GM23338 (cell line): Measurements from ENCODE around the gene TYMS. TPM values are rescaled to one million over a fixed set of nuclear protein-coding genes. Genes with fewer than 3 reads are reported as not detected.

Experiments
- ATAC-seq: fragments of 200-7000 bp; cut with Tn5 transposase; 3 replicates; pipeline ENCODE4 v1.9.1; 2020
- DNase-seq: peaks from one replicate; pipeline ENCODE4 v3.0.0-alpha.2; 2015; ENCODE audit warnings: low spot score
- H2AFZ ChIP-seq: fragments of 200-600 bp; sonication (generic); 2 replicates; pipeline ENCODE4 v1.8.0; 2016; ENCODE audit warnings: antibody characterized with exemption, mild to moderate bottlenecking, moderate library complexity
- H3F3A ChIP-seq: fragments of 200-600 bp; sonication (generic); replicated peaks from 2 replicates; pipeline ENCODE4 v1.8.0; 2017; ENCODE audit warnings: antibody characterized with exemption, mixed run types, low read depth
- H3K27ac ChIP-seq: fragments of 200-600 bp; sonication (generic); 2 replicates; pipeline ENCODE4 v1.6.1; 2016; ENCODE audit warnings: low read depth
- H3K27me3 ChIP-seq: fragments of 200-600 bp; sonication (generic); 2 replicates; pipeline ENCODE4 v1.8.0; 2016; ENCODE audit warnings: mild to moderate bottlenecking, mixed run types, moderate library complexity; ENCODE audit not compliant: insufficient read depth
- H3K36me3 ChIP-seq: fragments of 200-600 bp; sonication (generic); 2 replicates; pipeline ENCODE4 v1.8.0; 2016; ENCODE audit warnings: mild to moderate bottlenecking; ENCODE audit not compliant: insufficient read depth
- H3K4me1 ChIP-seq: fragments of 200-600 bp; sonication (generic); 2 replicates; pipeline ENCODE4 v1.8.0; 2016; ENCODE audit warnings: mild to moderate bottlenecking, moderate library complexity; ENCODE audit not compliant: insufficient read depth
- H3K4me2 ChIP-seq: fragments of 200-600 bp; sonication (generic); 2 replicates; pipeline ENCODE4 v1.7.1; 2017; ENCODE audit warnings: mixed run types
- H3K4me3 ChIP-seq: fragments of 200-600 bp; sonication (generic); 2 replicates; pipeline ENCODE4 v1.6.1; 2016; ENCODE audit warnings: mixed run types
- H3K79me2 ChIP-seq: fragments of 200-600 bp; sonication (generic); replicated peaks from 2 replicates; pipeline ENCODE4 v1.8.0; 2017; ENCODE audit warnings: mild to moderate bottlenecking; ENCODE audit not compliant: insufficient read depth
- H3K9me2 ChIP-seq: fragments of 200-600 bp; sonication (generic); 2 replicates; pipeline ENCODE4 v1.8.0; 2017; ENCODE audit not compliant: insufficient read depth
- H4K20me1 ChIP-seq: fragments of 200-600 bp; sonication (generic); replicated peaks from 2 replicates; pipeline ENCODE4 v1.8.0; 2017; ENCODE audit warnings: mild to moderate bottlenecking; ENCODE audit not compliant: insufficient read depth
- H3K27ac Mint-ChIP-seq: 2 replicates; pipeline ENCODE4 v1.8.0; 2020; ENCODE audit warnings: inconsistent platforms, mild to moderate bottlenecking, moderate library complexity, mixed read lengths
- H3K27me3 Mint-ChIP-seq: 3 replicates; pipeline ENCODE4 v1.8.0; 2022; ENCODE audit warnings: low read depth, mild to moderate bottlenecking, moderate library complexity, mixed read lengths, inconsistent platforms; ENCODE audit not compliant: insufficient read depth, poor library complexity
- H3K36me3 Mint-ChIP-seq: 3 replicates; pipeline ENCODE4 v1.8.0; 2021; ENCODE audit warnings: low read depth, mild to moderate bottlenecking, inconsistent platforms, moderate library complexity, mixed read lengths
- H3K4me1 Mint-ChIP-seq: 3 replicates; pipeline ENCODE4 v1.8.0; 2020; ENCODE audit warnings: mild to moderate bottlenecking, inconsistent platforms, mixed read lengths
- H3K4me3 Mint-ChIP-seq: 3 replicates; pipeline ENCODE4 v1.8.0; 2021; ENCODE audit warnings: moderate library complexity, mild to moderate bottlenecking, inconsistent platforms, mixed read lengths
- H3K9me3 Mint-ChIP-seq: 3 replicates; pipeline ENCODE4 v1.8.0; 2020; ENCODE audit warnings: moderate library complexity, mild to moderate bottlenecking, inconsistent platforms, mixed read lengths
- CREB1 ChIP-seq: fragments of 250-450 bp; sonication (Bioruptor Pico); IDR thresholded peaks from 2 replicates; pipeline ENCODE4 v1.5.0; 2020; ENCODE audit warnings: low read depth, mild to moderate bottlenecking, moderate library complexity
- ETS1 ChIP-seq: IDR thresholded peaks from 2 replicates; pipeline ENCODE4 v1.6.1; 2016; ENCODE audit warnings: antibody characterized with exemption
- EZH2 ChIP-seq: fragments of 200-600 bp; sonication (generic); IDR thresholded peaks from one replicate; pipeline ENCODE4 v1.8.0; 2017; ENCODE audit warnings: antibody characterized with exemption, mild to moderate bottlenecking, low read depth; ENCODE audit not compliant: unreplicated experiment
- EZH2phosphoT487 ChIP-seq: fragments of 200-600 bp; sonication (generic); IDR thresholded peaks from one replicate; pipeline ENCODE4 v1.8.1; 2018; ENCODE audit warnings: antibody characterized with exemption; ENCODE audit not compliant: unreplicated experiment
- JUNB ChIP-seq: IDR thresholded peaks from one replicate; pipeline ENCODE4 v1.6.1; 2016; ENCODE audit warnings: antibody characterized with exemption; ENCODE audit not compliant: unreplicated experiment
- NANOG ChIP-seq: IDR thresholded peaks from 2 replicates; pipeline ENCODE4 v1.6.1; 2016; ENCODE audit warnings: antibody characterized with exemption, borderline replicate concordance
- POLR2AphosphoS5 ChIP-seq: IDR thresholded peaks from 2 replicates; pipeline ENCODE4 v1.6.1; 2016; ENCODE audit warnings: antibody characterized with exemption, low read depth
- REST ChIP-seq: IDR thresholded peaks from one replicate; pipeline ENCODE4 v1.6.1; 2018; ENCODE audit warnings: antibody characterized with exemption; ENCODE audit not compliant: unreplicated experiment
- STAT1 ChIP-seq: IDR thresholded peaks from one replicate; pipeline ENCODE4 v1.6.1; 2016; ENCODE audit warnings: antibody characterized with exemption; ENCODE audit not compliant: unreplicated experiment
- ZNF114 ChIP-seq: fragments of 250-450 bp; sonication (Bioruptor Pico); IDR thresholded peaks from 2 replicates; pipeline ENCODE4 v1.5.0; 2020; ENCODE audit warnings: mild to moderate bottlenecking, moderate library complexity
- ZNF331 ChIP-seq: fragments of 250-450 bp; sonication (Bioruptor Pico); IDR thresholded peaks from 2 replicates; pipeline ENCODE4 v1.5.0; 2020; ENCODE audit warnings: low read depth, mild to moderate bottlenecking, moderate library complexity
- ZNF462 ChIP-seq: fragments of 250-450 bp; sonication (Bioruptor Pico); IDR thresholded peaks from 2 replicates; pipeline ENCODE4 v1.5.0; 2020; ENCODE audit warnings: mild to moderate bottlenecking, moderate library complexity
- polyA plus RNA-seq: library from polyadenylated mRNA; unstranded; fragments of >200 nt; fragmentation: Nextera tagmentation; extraction: Ambion mirVana; gene quantifications from 2 replicates; pipeline ENCODE4 v1.2.1, GENCODE V29; 2016
- total RNA-seq: library from RNA; depleted of rRNA; stranded (reverse); fragments of >200 nt; shearing (Covaris generic); gene quantifications from 2 replicates; pipeline ENCODE4 v1.2.3, GENCODE V29; 2014
- TF ChIP-seq, protein P1 (sequence below), 2 experiments: fragments of 200-600 bp in 1 of 2; sonication (generic) in 1 of 2; conservative IDR thresholded peaks; 2 replicates each; pipeline versions ENCODE4 v1.5.1 to v1.6.1; 2016 to 2017; ENCODE audit warnings: antibody characterized with exemption in 2 of 2, low read depth in 2 of 2, mild to moderate bottlenecking in 2 of 2, moderate library complexity in 1 of 2

The TYMS gene
- total and polyA plus RNA-seq, 2 experiments from 2014 or later, result 52.9 to 72.3 TPM

- peaks cover 8% of the 10 kb centered on the region for H3K27me3 Mint-ChIP-seq
- DNase-seq, result no peak
- TF ChIP-seq STAT1 (no peak), CREB1 (no peak), ZNF114 (CRISPR knock-in tag) (no peak), ZNF462 (no peak), REST (no peak), POLR2AphosphoS5 (no peak), JUNB (no peak), ZNF331 (CRISPR knock-in tag) (no peak), EZH2phosphoT487 (no peak), NANOG (no peak), EZH2 (no peak), ETS1 (no peak)
- TF ChIP-seq, protein P1, sequence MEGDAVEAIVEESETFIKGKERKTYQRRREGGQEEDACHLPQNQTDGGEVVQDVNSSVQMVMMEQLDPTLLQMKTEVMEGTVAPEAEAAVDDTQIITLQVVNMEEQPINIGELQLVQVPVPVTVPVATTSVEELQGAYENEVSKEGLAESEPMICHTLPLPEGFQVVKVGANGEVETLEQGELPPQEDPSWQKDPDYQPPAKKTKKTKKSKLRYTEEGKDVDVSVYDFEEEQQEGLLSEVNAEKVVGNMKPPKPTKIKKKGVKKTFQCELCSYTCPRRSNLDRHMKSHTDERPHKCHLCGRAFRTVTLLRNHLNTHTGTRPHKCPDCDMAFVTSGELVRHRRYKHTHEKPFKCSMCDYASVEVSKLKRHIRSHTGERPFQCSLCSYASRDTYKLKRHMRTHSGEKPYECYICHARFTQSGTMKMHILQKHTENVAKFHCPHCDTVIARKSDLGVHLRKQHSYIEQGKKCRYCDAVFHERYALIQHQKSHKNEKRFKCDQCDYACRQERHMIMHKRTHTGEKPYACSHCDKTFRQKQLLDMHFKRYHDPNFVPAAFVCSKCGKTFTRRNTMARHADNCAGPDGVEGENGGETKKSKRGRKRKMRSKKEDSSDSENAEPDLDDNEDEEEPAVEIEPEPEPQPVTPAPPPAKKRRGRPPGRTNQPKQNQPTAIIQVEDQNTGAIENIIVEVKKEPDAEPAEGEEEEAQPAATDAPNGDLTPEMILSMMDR (conservative IDR thresholded peaks at IDR 0.05; ENCODE audit: low read depth in 2 of 2), result no peak
- Histone ChIP-seq H3K27me3 (no peaks in the 10 kb centered on the region), H3K9me2 (no peaks in the 10 kb centered on the region; the same call in 1 of the 2 replicates), H4K20me1 (no peaks in the 10 kb centered on the region), H3K36me3 (no peaks in the 10 kb centered on the region), H3K27ac (no peak overlapping the region), H3K4me3 (no peak overlapping the region), H3K79me2 (no peaks in the 10 kb centered on the region), H3F3A (0 out of 2 replicates have a peak, but pooled peaks cover 7% of the 10 kb centered on the region), H2AFZ (no peak overlapping the region), H3K4me2 (no peak overlapping the region), H3K4me1 (peaks cover 12% of the 10 kb centered on the region)
- no peaks in the 10 kb centered on the region for H3K36me3 Mint-ChIP-seq
- H3K9me3 Mint-ChIP-seq, result peaks cover 2% of the 10 kb centered on the region; the same call in 1 of the 3 replicates
- peaks cover 23% of the 10 kb centered on the region for H3K4me1 Mint-ChIP-seq
- no peak overlapping the region for H3K4me3 Mint-ChIP-seq
- no peak for ATAC-seq
- no peak overlapping the region for H3K27ac Mint-ChIP-seq
Measured at GRCh38 chr18:631560-631959, 25.9 kb upstream of the TYMS start.
